T-helper 9 cell (primary cell): ENCODE measurements around the gene STX1B.
"Not testable (repeated sequence)": the region's sequence is repeated elsewhere in the genome, so short reads cannot be mapped to it uniquely, and the experiment has no call there.

Experiments used
- DNase-seq: peaks from one replicate; pipeline ENCODE4 v3.0.0-alpha.2; 2020

The STX1B gene

GRCh38 chr16:30949650-30950515 is 60.6 kb downstream of the STX1B start:
- no peak for DNase-seq

- no peak for DNase-seq
Observed at GRCh38 chr16:30948667-30949649, 61.5 kb downstream of the STX1B start, which contains the start of gene ORAI3. Gene ORAI3 (plus strand): TSS chr16:30949068. CDS start chr16:30949290, 222 bp downstream.

- no peak for DNase-seq
Observed at GRCh38 chr16:30947859-30948666, 62.4 kb downstream of the STX1B start.

DNA sequence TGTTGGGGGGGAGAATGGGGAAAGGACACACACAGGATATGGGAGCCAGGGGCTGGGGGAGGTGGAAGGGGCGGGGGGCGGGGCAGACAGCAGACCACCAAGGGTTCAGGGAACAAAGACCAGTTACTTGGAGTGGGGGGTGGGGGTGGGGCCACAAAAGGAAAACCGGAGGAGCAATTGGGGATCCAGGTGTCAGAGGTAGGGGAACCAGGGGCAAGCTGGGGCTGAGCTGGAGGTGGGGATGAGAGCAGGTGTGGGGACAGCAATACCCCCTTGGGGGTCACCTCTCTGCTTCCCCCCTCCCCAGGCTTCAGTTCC is 62.9 kb downstream of the STX1B start:
- no peak for DNase-seq

- DNase-seq, result no peak
Observed at GRCh38 chr16:30946671-30947540, 63.5 kb downstream of the STX1B start.

GRCh38 chr16:30944352-30944751 is 66.1 kb downstream of the STX1B start:
- DNase-seq, result no peak

GRCh38 chr16:30942426-30942806 is 68.0 kb downstream of the STX1B start:
- DNase-seq, result no peak

- peak; percentile 50 for DNase-seq
Observed at GRCh38 chr16:30941600-30942425, 68.6 kb downstream of the STX1B start.

DNA sequence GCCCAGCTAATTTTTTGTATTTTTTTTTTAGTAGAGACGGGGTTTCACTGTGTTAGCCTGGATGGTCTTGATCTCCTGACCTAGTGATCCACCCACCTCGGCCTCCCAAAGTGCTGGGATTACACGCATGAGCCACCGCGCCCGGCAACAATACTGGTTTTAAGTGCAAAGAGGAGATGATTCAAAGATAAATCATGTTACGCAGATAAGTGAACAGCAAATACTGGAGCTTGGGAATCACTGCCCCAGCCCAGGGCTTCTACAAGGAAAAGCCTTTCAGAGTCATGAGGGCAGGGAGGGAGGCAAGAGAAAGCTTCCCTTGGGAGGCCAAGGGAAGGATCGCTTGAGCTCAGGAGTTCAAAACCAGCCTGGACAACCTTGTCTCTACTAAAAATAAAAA is 70.9 kb downstream of the STX1B start:
- DNase-seq, result not testable (repeated sequence)
